Karpas-422 (cell line): ENCODE measurements around the gene IL10RB. TPM values are rescaled to one million over a fixed set of nuclear protein-coding genes. Genes with fewer than 3 reads are reported as not detected.
"Not testable (repeated sequence)": the region's sequence is repeated elsewhere in the genome, so short reads cannot be mapped to it uniquely, and the experiment has no call there.

ENCODE experiments used
- DNase-seq: peaks from one replicate; pipeline ENCODE4 v3.0.0-alpha.2; 2015
- H2AFZ ChIP-seq: fragments of 200-600 bp; sonication (generic); 2 replicates; pipeline ENCODE4 v1.6.1; 2014; ENCODE audit warnings: antibody characterized with exemption, low read length, mixed read lengths
- H3K27ac ChIP-seq: fragments of 200-600 bp; sonication (generic); 2 replicates; pipeline ENCODE4 v1.5.1; 2014; ENCODE audit warnings: mild to moderate bottlenecking, low read length, moderate library complexity
- H3K27me3 ChIP-seq: fragments of 200-600 bp; sonication (generic); 2 replicates; pipeline ENCODE4 v1.6.1; 2014; ENCODE audit warnings: low read length, mixed read lengths
- H3K36me3 ChIP-seq: fragments of 200-600 bp; sonication (generic); 2 replicates; pipeline ENCODE4 v1.6.1; 2014; ENCODE audit warnings: low read length, mixed read lengths; ENCODE audit not compliant: insufficient read depth
- H3K4me1 ChIP-seq: fragments of 200-600 bp; sonication (generic); 2 replicates; pipeline ENCODE4 v1.6.1; 2014; ENCODE audit warnings: mild to moderate bottlenecking, low read length, mixed read lengths
- H3K4me2 ChIP-seq: fragments of 200-600 bp; sonication (generic); 2 replicates; pipeline ENCODE4 v1.6.1; 2014; ENCODE audit warnings: low read length, low read depth, mild to moderate bottlenecking; ENCODE audit not compliant: poor library complexity, severe bottlenecking
- H3K4me3 ChIP-seq: fragments of 200-600 bp; sonication (generic); 2 replicates; pipeline ENCODE4 v1.5.1; 2014; ENCODE audit warnings: mild to moderate bottlenecking, antibody characterized with exemption, low read length, mixed read lengths
- H3K79me2 ChIP-seq: fragments of 200-600 bp; sonication (generic); 2 replicates; pipeline ENCODE4 v1.6.1; 2014; ENCODE audit warnings: mild to moderate bottlenecking, low read length, mixed read lengths
- H3K9ac ChIP-seq: fragments of 200-600 bp; sonication (generic); 2 replicates; pipeline ENCODE4 v1.6.0; 2014; ENCODE audit warnings: low read length
- H3K9me2 ChIP-seq: fragments of 200-600 bp; sonication (generic), shearing (Covaris generic); replicated peaks from 2 replicates; pipeline ENCODE4 v1.6.0; 2014; ENCODE audit warnings: mild to moderate bottlenecking, low read length, moderate library complexity; ENCODE audit not compliant: insufficient read depth
- H3K9me3 ChIP-seq: fragments of 300-700, 200-600 bp; sonication (generic); 2 replicates; pipeline ENCODE4 v1.6.1; 2014; ENCODE audit warnings: low read length, mixed read lengths
- H4K20me1 ChIP-seq: fragments of 200-600 bp; sonication (generic); 2 replicates; pipeline ENCODE4 v1.6.1; 2014; ENCODE audit warnings: mild to moderate bottlenecking, antibody characterized with exemption, low read length, low read depth; ENCODE audit not compliant: insufficient read depth
- total RNA-seq: library from RNA; depleted of rRNA; stranded (reverse); fragments of >200 nt; shearing (Covaris generic); gene quantifications from 2 replicates; pipeline ENCODE4 v1.2.3, GENCODE V29; 2014; ENCODE audit warnings: low replicate concordance

The IL10RB gene
- total RNA-seq, 1 experiment from 2014 or later, result 67.0 TPM

GRCh38 chr21:33313611-33314010 lies 47.4 kb downstream of the IL10RB start:
- Histone ChIP-seq H3K4me2 (no peak overlapping the region), H3K27me3 (no peaks in the 10 kb centered on the region), H3K4me3 (no peak overlapping the region), H3K9ac (no peak overlapping the region), H3K79me2 (no peaks in the 10 kb centered on the region), H3K27ac (no peak overlapping the region), H3K9me2 (no peaks in the 10 kb centered on the region), H3K9me3 (no peaks in the 10 kb centered on the region), H3K36me3 (no peaks in the 10 kb centered on the region), H4K20me1 (no peaks in the 10 kb centered on the region), H3K4me1 (peaks cover 7% of the 10 kb centered on the region), H2AFZ (no peak overlapping the region)
- DNase-seq, result no peak

DNA sequence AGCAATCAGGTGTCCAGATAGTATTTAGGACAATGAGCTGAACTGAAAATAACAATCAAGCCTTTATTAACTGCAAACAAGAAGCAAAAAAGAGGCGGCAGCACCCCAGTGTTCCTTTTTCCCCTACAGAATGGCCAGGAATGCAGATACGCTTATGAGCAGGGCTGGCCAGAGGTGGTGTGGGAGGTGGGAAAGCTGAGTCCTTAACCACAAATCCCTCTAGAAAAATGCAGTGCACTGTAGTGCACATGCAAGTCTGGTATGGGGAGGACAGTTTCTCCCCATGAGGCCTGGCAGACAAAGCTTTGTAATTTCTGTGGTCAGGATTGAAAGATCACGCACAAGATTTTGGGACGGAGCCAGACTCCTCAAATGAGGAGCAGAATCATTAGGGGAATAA lies 47.9 kb downstream of the IL10RB start:
- H3K9me2 ChIP-seq, result no peaks in the 10 kb centered on the region
- no peaks in the 10 kb centered on the region for H3K9me3 ChIP-seq
- H3K79me2 ChIP-seq, result no peaks in the 10 kb centered on the region
- no peaks in the 10 kb centered on the region for H3K36me3 ChIP-seq
- no peak overlapping the region for H3K27ac ChIP-seq
- no peak overlapping the region for H3K4me2 ChIP-seq
- H3K4me3 ChIP-seq, result no peak overlapping the region
- no peak overlapping the region for H3K9ac ChIP-seq
- H3K27me3 ChIP-seq, result no peaks in the 10 kb centered on the region
- H3K4me1 ChIP-seq, result peaks cover 2% of the 10 kb centered on the region
- no peaks in the 10 kb centered on the region for H4K20me1 ChIP-seq
- DNase-seq, result no peak
- H2AFZ ChIP-seq, result no peak overlapping the region

DNA sequence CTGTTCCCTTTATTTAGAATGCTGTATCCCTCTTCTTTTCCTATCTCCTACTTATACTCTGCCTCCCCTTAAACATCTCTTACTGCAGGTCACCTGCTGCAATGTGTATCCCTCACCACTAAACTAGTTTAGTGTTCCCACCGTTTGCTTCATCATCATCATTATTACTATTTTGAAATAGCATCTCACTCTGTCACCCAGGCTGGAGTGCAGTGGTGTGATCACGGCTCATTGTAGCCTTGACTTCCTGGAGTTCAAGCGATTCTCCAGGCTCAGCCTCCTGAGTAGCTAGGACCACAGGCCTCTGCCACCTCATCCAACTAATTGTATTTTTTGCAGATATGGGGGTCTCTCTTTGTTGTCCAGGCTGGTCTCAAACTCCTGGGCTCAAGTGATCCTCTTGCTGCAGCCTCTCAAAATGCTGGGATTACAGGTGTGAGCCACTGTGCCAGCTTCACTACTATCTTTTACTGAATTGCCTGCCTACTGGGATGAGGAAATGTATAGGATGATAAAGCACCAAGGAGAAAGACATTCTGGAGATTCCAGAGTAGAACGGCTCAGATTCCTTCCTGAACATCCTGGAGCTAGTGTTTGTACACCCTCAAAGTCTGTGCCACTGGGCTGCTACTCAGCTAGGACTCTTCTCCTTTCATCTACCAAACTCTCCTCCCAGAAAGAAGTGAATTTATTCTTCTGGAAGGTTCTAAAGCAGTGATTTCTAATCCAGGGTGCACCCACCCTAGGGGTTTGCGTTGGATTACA lies 50.0 kb downstream of the IL10RB start:
- Histone ChIP-seq H3K4me1 (no peaks in the 10 kb centered on the region), H4K20me1 (no peaks in the 10 kb centered on the region), H3K79me2 (no peaks in the 10 kb centered on the region), H3K27ac (no peak overlapping the region), H2AFZ (no peak overlapping the region), H3K9me3 (no peaks in the 10 kb centered on the region), H3K4me2 (no peak overlapping the region), H3K36me3 (no peaks in the 10 kb centered on the region), H3K9me2 (no peaks in the 10 kb centered on the region), H3K9ac (no peak overlapping the region), H3K27me3 (no peaks in the 10 kb centered on the region), H3K4me3 (no peak overlapping the region)
- DNase-seq, result no peak

- H3K27ac ChIP-seq, result no peak overlapping the region
- H3K27me3 ChIP-seq, result no peaks in the 10 kb centered on the region
- DNase-seq, result no peak
- H3K4me3 ChIP-seq, result no peak overlapping the region
- H2AFZ ChIP-seq, result no peak overlapping the region
- H3K79me2 ChIP-seq, result no peaks in the 10 kb centered on the region
- no peak overlapping the region for H3K9ac ChIP-seq
- no peaks in the 10 kb centered on the region for H4K20me1 ChIP-seq
- no peaks in the 10 kb centered on the region for H3K9me2 ChIP-seq
- H3K36me3 ChIP-seq, result no peaks in the 10 kb centered on the region
- no peaks in the 10 kb centered on the region for H3K9me3 ChIP-seq
- no peaks in the 10 kb centered on the region for H3K4me1 ChIP-seq
- H3K4me2 ChIP-seq, result no peak overlapping the region
Observed at GRCh38 chr21:33317145-33317544, 51.0 kb downstream of the IL10RB start.

DNA sequence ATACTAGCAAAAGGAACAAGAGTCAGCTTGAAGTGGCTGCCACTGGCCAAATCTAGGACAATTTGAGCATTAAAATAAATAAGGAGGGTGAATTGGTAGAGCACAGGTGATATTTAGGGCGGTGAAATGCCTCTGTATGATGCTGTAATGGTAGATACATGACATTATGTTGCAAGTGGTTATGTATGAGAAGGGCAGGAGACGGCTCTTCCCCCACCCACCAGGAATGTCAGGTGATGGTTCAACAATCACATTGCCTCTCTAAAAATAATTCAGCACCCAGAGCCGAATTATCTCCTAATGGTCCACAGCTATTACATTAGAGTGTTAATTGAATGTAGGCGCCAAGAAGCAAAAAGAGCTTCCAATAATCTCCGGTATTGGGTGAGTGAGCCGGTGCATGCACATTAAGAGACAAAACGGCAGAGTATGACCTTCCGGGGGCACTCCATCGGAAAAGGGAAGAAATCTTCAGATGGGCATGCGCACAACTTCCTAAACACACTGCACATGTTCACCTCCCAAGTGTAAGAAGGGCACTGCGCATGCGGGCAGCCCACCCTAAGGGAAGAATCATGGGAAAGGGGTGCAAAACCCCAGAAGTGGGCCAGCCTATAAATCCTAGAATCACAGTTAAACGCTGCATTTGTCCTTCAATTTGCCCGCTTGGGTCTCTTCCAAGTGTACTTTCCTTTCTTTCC lies 51.8 kb downstream of the IL10RB start:
- H3K27me3 ChIP-seq, result no peaks in the 10 kb centered on the region
- no peak overlapping the region for H3K27ac ChIP-seq
- no peak for DNase-seq
- H3K4me3 ChIP-seq, result no peak overlapping the region
- no peaks in the 10 kb centered on the region for H4K20me1 ChIP-seq
- no peaks in the 10 kb centered on the region for H3K9me3 ChIP-seq
- H2AFZ ChIP-seq, result no peak overlapping the region
- H3K4me1 ChIP-seq, result no peaks in the 10 kb centered on the region
- H3K36me3 ChIP-seq, result no peaks in the 10 kb centered on the region
- no peak overlapping the region for H3K4me2 ChIP-seq
- no peaks in the 10 kb centered on the region for H3K9me2 ChIP-seq
- no peak overlapping the region for H3K9ac ChIP-seq
- no peaks in the 10 kb centered on the region for H3K79me2 ChIP-seq

DNA sequence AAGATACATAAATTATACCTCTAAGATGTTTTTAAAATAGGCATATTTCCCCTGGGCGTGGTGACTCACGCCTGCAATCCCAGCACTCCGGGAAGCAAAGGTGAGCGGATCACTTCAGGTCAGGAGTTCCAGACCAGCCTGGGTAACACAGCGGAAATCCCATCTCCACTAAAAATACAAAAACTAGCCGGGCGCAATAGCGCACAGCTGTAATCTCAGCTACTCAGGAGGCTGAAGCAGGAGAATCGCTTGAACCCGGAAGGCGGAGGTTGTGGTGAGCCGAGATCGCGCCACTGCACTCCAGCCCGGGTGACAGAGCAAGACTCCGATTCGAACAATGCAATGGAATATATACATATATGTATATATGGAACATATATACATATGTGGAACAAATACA lies 54.8 kb downstream of the IL10RB start:
- H3K4me1 ChIP-seq, H2AFZ ChIP-seq, DNase-seq, H3K27me3 ChIP-seq, H3K9ac ChIP-seq, H3K36me3 ChIP-seq, H3K4me3 ChIP-seq, H3K9me3 ChIP-seq, H4K20me1 ChIP-seq, H3K27ac ChIP-seq, H3K4me2 ChIP-seq, H3K9me2 ChIP-seq: not testable (repeated sequence)
- H3K79me2 ChIP-seq, result peaks cover 11% of the 10 kb centered on the region

DNA sequence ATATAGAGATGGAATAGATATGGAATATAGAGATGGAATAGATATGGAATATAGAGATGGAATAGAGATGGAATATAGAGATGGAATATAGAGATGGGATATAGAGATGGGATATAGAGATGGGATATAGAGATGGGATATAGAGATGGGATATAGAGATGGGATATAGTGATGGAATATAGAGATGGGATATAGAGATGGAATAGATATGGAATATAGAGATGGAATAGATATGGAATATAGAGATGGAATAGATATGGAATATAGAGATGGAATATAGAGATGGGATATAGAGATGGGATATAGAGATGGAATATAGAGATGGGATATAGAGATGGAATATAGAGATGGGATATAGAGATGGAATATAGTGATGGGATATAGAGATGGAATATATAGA lies 57.4 kb downstream of the IL10RB start:
- H3K9me2 ChIP-seq, DNase-seq, H4K20me1 ChIP-seq, H3K9me3 ChIP-seq, H3K27ac ChIP-seq, H2AFZ ChIP-seq, H3K27me3 ChIP-seq, H3K36me3 ChIP-seq: not testable (repeated sequence)
- Histone ChIP-seq H3K79me2 (peaks cover 37% of the 10 kb centered on the region), H3K4me1 (peaks cover 19% of the 10 kb centered on the region), H3K4me2 (peak overlapping the region; percentile 94), H3K9ac (peak overlapping the region; percentile 84), H3K4me3 (peak overlapping the region; percentile 81)

GRCh38 chr21:33324291-33325221 lies 58.4 kb downstream of the IL10RB start, which contains the start of gene IFNAR1:
IFNAR1 (plus strand) TSS chr21:33324970; CDS start chr21:33325056, 86 bp downstream.
- H3K9ac ChIP-seq, result peak within 1 kb of the TSS; percentile 93
- peaks cover 21% of the 10 kb centered on the region for H3K4me1 ChIP-seq
- peak within 1 kb of the TSS; percentile 86 for H3K27ac ChIP-seq
- no peaks in the 10 kb centered on the region for H4K20me1 ChIP-seq
- no peaks in the 10 kb centered on the region for H3K36me3 ChIP-seq
- DNase-seq, result peak; percentile 99
- no peaks in the 10 kb centered on the region for H3K9me2 ChIP-seq
- H2AFZ ChIP-seq, result peak within 1 kb of the TSS; percentile 88
- peak within 1 kb of the TSS; percentile 81 for H3K4me3 ChIP-seq
- H3K79me2 ChIP-seq, result peaks cover 45% of the 10 kb centered on the region
- peak within 1 kb of the TSS; percentile 94 for H3K4me2 ChIP-seq
- no peaks in the 10 kb centered on the region for H3K9me3 ChIP-seq
- no peaks in the 10 kb centered on the region for H3K27me3 ChIP-seq
